Fibroblast of lung (primary cell): ENCODE data around the gene LMAN1L.

Experiments used
- CTCF ChIP-seq, 2 donors: IDR thresholded peaks in 1 of 2; conservative IDR thresholded peaks in 1 of 2; 1 replicate in 1 of 2; 2 replicates in 1 of 2; pipeline ENCODE4 v1.5.1; 2011 to 2012; ENCODE audit warnings: low read length in 2 of 2, control low read depth in 1 of 2, inconsistent platforms in 1 of 2, low read depth in 1 of 2, mild to moderate bottlenecking in 1 of 2
- EZH2 ChIP-seq: IDR thresholded peaks from 2 replicates; pipeline ENCODE4 v1.5.1; 2012; ENCODE audit warnings: low read length, control low read depth, mild to moderate bottlenecking; ENCODE audit errors: missing control alignments

- no peak for TF ChIP-seq CTCF (conservative IDR thresholded peaks at IDR 0.05 in 1 of 2, IDR thresholded peaks at IDR 0.05 in 1 of 2; ENCODE audit: low read depth in 1 of 2, low read length in 2 of 2)
- no peak for TF ChIP-seq EZH2
Observed at GRCh38 chr15:74769463-74770025, 43.1 kb upstream of the LMAN1L start.
